ENCODE data around the gene METRN.

- TF ChIP-seq CTCF (IDR thresholded peaks at IDR 0.05) (no peak), POLR2A (IDR thresholded peaks at IDR 0.05) (peak; percentile 32 to 69)
These were observed 30.7 kb upstream of the METRN start, which contains the start of gene JMJD8 for GRCh38 chr16:684071-684794.

All from adrenal gland (tissue), 5 donors.